Sigmoid colon (tissue), 4 donors: ENCODE measurements around the gene PELI3.
"Not testable (repeated sequence)": the region's sequence is repeated elsewhere in the genome, so short reads cannot be mapped to it uniquely, and the experiment has no call there.

Source experiments
- CTCF ChIP-seq, 4 experiments: fragments of 450-650 bp in 3 of 4; fragments of 200-600 bp in 1 of 4; IDR thresholded peaks; one replicate each; pipeline ENCODE4 v1.5.1; 2016 to 2019; ENCODE audit warnings: antibody characterized with exemption in 4 of 4, mild to moderate bottlenecking in 3 of 4, moderate library complexity in 2 of 4
- POLR2AphosphoS5 ChIP-seq, 4 donors: sonication (generic); formaldehyde crosslinking; IDR thresholded peaks; one replicate each; pipeline ENCODE4 v1.6.1; 2017; ENCODE audit warnings: antibody characterized with exemption in 4 of 4

- TF ChIP-seq CTCF, POLR2AphosphoS5 (IDR thresholded peaks at IDR 0.05): not testable (repeated sequence)
These were observed 35.4 kb upstream of the PELI3 start for GRCh38 chr11:66431287-66431686.
